Memory B cell (primary cell): ENCODE measurements around the gene STAC3.

Experiments used
- ATAC-seq: fragments of 150-1000 bp; cut with Tn5 transposase; 2 replicates; pipeline ENCODE4 v1.10.0; 2021; ENCODE audit warnings: low read depth, mild to moderate bottlenecking, moderate library complexity
- DNase-seq, 2 donors: peaks; one replicate each; pipeline ENCODE4 v3.0.0; 2022; ENCODE audit warnings: low spot score in 2 of 2
- H3K27ac Mint-ChIP-seq: one replicate; pipeline ENCODE4 v1.8.0; 2022; ENCODE audit warnings: mild to moderate bottlenecking, moderate library complexity, mixed read lengths
- H3K27me3 Mint-ChIP-seq: one replicate; pipeline ENCODE4 v1.8.0; 2022; ENCODE audit warnings: mixed read lengths
- H3K36me3 Mint-ChIP-seq: one replicate; pipeline ENCODE4 v1.8.0; 2022; ENCODE audit warnings: mild to moderate bottlenecking, mixed read lengths
- H3K4me1 Mint-ChIP-seq: one replicate; pipeline ENCODE4 v1.8.0; 2022; ENCODE audit warnings: mixed read lengths
- H3K4me3 Mint-ChIP-seq: one replicate; pipeline ENCODE4 v1.8.0; 2022; ENCODE audit warnings: mild to moderate bottlenecking, moderate library complexity, mixed read lengths
- H3K9me3 Mint-ChIP-seq: one replicate; pipeline ENCODE4 v1.8.0; 2022; ENCODE audit warnings: mixed read lengths

STAC3 gene

DNA sequence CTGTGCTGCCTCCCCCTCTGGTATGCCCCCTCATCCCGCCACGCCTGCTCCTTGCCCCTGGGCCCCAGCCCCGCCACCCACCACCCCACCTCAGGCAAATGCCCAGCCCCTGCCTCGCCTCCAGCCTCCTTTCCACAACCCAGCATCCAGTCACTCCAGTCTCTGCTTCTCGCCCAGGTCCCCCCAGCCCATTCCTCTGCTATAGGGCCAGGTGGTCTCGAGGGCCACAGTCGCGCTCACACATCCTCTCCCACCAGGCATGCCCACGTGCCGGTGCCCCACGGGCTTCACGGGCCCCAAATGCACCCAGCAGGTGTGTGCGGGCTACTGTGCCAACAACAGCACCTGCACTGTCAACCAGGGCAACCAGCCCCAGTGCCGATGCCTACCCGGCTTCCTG, 40.5 kb downstream of the STAC3 start:
- no peak overlapping the region for H3K27ac Mint-ChIP-seq
- H3K4me3 Mint-ChIP-seq = no peak overlapping the region
- no peaks in the 10 kb centered on the region for H3K9me3 Mint-ChIP-seq
- H3K4me1 Mint-ChIP-seq = peaks cover 23% of the 10 kb centered on the region
- peaks cover 12% of the 10 kb centered on the region for H3K27me3 Mint-ChIP-seq
- ATAC-seq (no peak), DNase-seq (no peak)
- H3K36me3 Mint-ChIP-seq = no peaks in the 10 kb centered on the region

DNA sequence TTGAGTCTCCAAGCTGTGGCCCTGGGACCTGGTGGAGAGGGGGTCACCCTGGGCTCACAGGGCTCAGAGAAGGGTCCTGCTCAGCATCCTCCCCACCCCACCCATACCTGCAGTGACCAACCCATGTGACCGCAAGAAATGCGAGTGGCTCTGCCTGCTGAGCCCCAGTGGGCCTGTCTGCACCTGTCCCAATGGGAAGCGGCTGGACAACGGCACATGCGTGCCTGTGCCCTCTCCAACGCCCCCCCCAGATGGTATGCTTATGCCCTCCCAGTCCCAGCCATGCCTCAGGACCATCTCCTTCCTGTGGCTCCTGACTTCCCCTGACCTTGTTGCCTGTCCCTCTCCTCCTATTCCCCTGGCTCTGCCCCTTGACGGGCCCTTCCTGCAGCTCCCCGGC, 41.1 kb downstream of the STAC3 start:
- Mint-ChIP-seq H3K4me3 (no peak overlapping the region), H3K4me1 (peaks cover 18% of the 10 kb centered on the region), H3K27me3 (peaks cover 10% of the 10 kb centered on the region), H3K9me3 (no peaks in the 10 kb centered on the region), H3K27ac (no peak overlapping the region), H3K36me3 (no peaks in the 10 kb centered on the region)
- no peak for DNase-seq
- no peak for ATAC-seq

DNA sequence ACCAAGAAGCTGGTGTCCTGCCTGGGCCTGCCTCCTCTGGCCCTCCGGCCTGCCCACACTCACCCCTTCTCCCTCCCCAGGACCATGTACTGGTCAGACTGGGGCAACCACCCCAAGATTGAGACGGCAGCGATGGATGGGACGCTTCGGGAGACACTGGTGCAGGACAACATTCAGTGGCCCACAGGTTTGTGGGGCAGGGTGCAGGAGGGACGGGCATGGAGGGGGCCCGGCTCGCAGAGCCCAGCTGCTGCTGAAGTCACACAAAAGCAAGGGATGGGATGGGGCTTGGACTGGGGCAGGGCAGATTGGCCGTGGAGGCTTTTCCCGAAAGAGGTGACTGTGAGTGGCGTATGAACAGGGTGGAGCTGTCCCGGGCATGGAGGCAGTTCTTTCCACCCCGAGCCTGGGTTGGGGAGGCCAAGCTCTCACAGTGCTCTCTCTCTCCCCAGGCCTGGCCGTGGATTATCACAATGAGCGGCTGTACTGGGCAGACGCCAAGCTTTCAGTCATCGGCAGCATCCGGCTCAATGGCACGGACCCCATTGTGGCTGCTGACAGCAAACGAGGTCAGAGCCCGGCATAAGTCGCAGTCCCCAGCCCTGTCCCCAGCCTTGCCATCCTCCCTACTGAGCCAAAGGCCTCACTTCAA, 42.2 kb downstream of the STAC3 start:
- no peaks in the 10 kb centered on the region for H3K9me3 Mint-ChIP-seq
- ATAC-seq (no peak), DNase-seq (no peak)
- H3K27me3 Mint-ChIP-seq = peaks cover 5% of the 10 kb centered on the region
- peaks cover 8% of the 10 kb centered on the region for H3K4me1 Mint-ChIP-seq
- H3K4me3 Mint-ChIP-seq = no peak overlapping the region
- no peak overlapping the region for H3K27ac Mint-ChIP-seq
- no peaks in the 10 kb centered on the region for H3K36me3 Mint-ChIP-seq

DNA sequence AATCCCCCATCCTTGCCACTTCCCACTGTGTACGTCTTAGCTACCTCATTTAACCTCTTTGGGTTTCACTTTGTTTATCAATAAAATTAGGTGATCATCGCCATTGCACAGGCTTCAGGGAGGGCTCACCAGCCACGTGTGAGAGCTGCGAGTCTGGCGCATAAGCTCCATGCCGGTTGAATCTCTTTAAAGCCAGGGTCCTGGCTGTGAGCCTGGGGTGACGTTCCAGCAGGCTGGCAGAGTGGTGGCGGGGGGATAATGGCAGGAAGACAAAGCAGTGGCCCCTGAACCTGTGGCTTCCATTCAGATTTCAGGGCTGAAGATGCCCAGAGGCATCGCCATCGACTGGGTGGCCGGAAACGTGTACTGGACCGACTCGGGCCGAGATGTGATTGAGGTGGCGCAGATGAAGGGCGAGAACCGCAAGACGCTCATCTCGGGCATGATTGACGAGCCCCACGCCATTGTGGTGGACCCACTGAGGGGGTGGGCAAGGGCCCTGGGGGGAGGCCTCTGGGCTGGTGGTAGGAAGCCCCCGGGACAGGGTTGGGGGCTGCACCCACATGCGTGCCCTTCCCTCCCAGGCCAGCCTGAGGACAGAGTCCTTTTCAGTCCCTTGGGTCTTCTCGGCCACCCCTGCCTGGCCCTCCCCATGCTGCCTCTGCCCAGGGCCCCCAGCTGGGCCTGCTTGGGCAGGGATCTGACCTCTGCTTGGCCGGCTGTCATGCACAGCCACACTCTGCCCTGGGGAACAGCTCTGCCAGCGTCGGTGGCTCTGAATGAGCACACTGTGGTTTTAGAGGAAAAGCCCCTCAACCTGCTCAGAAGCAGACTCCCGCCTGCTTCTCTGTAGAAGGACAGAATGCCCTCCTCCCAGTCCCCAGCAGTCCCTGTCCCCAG, 43.0 kb downstream of the STAC3 start:
- no peak for ATAC-seq
- H3K27me3 Mint-ChIP-seq = peaks cover 5% of the 10 kb centered on the region

GRCh38 chr12:57205931-57206330, 45.1 kb downstream of the STAC3 start:
- no peaks in the 10 kb centered on the region for H3K36me3 Mint-ChIP-seq
- no peak overlapping the region for H3K4me3 Mint-ChIP-seq
- no peak for ATAC-seq
- H3K27me3 Mint-ChIP-seq = peaks cover 8% of the 10 kb centered on the region
- no peaks in the 10 kb centered on the region for H3K9me3 Mint-ChIP-seq
- H3K4me1 Mint-ChIP-seq = peaks cover 2% of the 10 kb centered on the region
- no peak for DNase-seq
- H3K27ac Mint-ChIP-seq = no peak overlapping the region

More for the DNA sequence above, 43.0 kb downstream of the STAC3 start:
- Mint-ChIP-seq H3K9me3 (no peaks in the 10 kb centered on the region), H3K36me3 (no peaks in the 10 kb centered on the region), H3K27ac (no peak overlapping the region), H3K4me3 (no peak overlapping the region), H3K4me1 (peaks cover 2% of the 10 kb centered on the region)
- DNase-seq = no peak

DNA sequence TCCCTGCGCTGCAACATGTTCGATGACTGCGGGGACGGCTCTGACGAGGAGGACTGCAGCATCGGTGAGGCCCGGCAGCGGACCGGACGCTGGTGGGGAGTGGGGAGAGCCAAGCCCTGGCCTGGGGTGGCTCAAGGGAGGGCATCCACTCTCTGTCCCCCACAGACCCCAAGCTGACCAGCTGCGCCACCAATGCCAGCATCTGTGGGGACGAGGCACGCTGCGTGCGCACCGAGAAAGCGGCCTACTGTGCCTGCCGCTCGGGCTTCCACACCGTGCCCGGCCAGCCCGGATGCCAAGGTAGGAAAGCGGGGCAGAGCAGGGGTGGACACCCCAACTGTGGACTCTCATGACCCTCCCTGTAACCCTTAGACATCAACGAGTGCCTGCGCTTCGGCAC, 45.8 kb downstream of the STAC3 start:
- ATAC-seq (no peak), DNase-seq (no peak)
- no peaks in the 10 kb centered on the region for H3K9me3 Mint-ChIP-seq
- H3K27ac Mint-ChIP-seq = no peak overlapping the region
- H3K4me1 Mint-ChIP-seq = no peaks in the 10 kb centered on the region
- peaks cover 5% of the 10 kb centered on the region for H3K27me3 Mint-ChIP-seq
- no peak overlapping the region for H3K4me3 Mint-ChIP-seq
- no peaks in the 10 kb centered on the region for H3K36me3 Mint-ChIP-seq

- DNase-seq = no peak
- Mint-ChIP-seq H3K27me3 (peaks cover 5% of the 10 kb centered on the region), H3K36me3 (no peaks in the 10 kb centered on the region), H3K9me3 (no peaks in the 10 kb centered on the region), H3K27ac (no peak overlapping the region), H3K4me1 (no peaks in the 10 kb centered on the region), H3K4me3 (no peak overlapping the region)
- no peak for ATAC-seq
Measured at GRCh38 chr12:57204454-57204853, 46.5 kb downstream of the STAC3 start.

- no peak overlapping the region for H3K27ac Mint-ChIP-seq
- H3K9me3 Mint-ChIP-seq = no peaks in the 10 kb centered on the region
- no peaks in the 10 kb centered on the region for H3K36me3 Mint-ChIP-seq
- no peak overlapping the region for H3K4me3 Mint-ChIP-seq
- H3K4me1 Mint-ChIP-seq = no peaks in the 10 kb centered on the region
- no peak for ATAC-seq
- DNase-seq = no peak
- H3K27me3 Mint-ChIP-seq = peaks cover 3% of the 10 kb centered on the region
Measured at GRCh38 chr12:57203791-57204190, 47.2 kb downstream of the STAC3 start.

DNA sequence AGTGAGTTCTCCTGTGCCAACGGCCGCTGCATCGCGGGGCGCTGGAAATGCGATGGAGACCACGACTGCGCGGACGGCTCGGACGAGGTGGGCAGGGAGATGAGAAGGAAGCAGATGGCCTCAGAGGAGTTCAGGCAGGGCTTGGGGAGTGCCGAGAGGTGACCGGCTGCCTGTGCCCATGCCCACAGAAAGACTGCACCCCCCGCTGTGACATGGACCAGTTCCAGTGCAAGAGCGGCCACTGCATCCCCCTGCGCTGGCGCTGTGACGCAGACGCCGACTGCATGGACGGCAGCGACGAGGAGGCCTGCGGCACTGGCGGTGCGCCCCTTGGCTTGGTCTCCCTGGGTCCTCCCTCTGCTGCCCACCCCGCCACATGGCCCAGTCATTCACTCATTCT, 47.8 kb downstream of the STAC3 start:
- Mint-ChIP-seq H3K27me3 (peaks cover 3% of the 10 kb centered on the region), H3K27ac (no peak overlapping the region), H3K4me3 (no peak overlapping the region), H3K36me3 (no peaks in the 10 kb centered on the region), H3K9me3 (no peaks in the 10 kb centered on the region), H3K4me1 (no peaks in the 10 kb centered on the region)
- ATAC-seq (no peak), DNase-seq (no peak)

- no peaks in the 10 kb centered on the region for H3K4me1 Mint-ChIP-seq
- H3K36me3 Mint-ChIP-seq = peaks cover 1% of the 10 kb centered on the region
- H3K4me3 Mint-ChIP-seq = no peak overlapping the region
- DNase-seq (no peak), ATAC-seq (no peak)
- no peak overlapping the region for H3K27ac Mint-ChIP-seq
- no peaks in the 10 kb centered on the region for H3K9me3 Mint-ChIP-seq
- H3K27me3 Mint-ChIP-seq = peaks cover 5% of the 10 kb centered on the region
Measured at GRCh38 chr12:57202321-57202720, 48.7 kb downstream of the STAC3 start.

DNA sequence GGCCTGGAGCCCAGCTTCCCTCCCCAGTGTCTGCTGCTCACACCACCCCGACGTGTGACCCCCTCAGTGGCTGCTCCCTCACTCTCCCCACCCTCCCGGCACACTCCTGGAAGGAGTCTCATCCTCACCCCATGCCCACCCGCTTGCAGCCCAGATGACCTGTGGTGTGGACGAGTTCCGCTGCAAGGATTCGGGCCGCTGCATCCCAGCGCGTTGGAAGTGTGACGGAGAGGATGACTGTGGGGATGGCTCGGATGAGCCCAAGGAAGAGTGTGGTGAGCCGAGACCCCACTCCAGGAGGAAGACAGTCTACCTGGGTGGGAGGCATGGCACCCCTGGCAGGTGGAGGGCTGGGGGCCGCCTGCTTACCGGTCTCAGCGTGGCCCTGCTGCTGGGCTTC, 49.4 kb downstream of the STAC3 start:
- Mint-ChIP-seq H3K27ac (no peak overlapping the region), H3K9me3 (no peaks in the 10 kb centered on the region), H3K27me3 (peaks cover 5% of the 10 kb centered on the region), H3K4me1 (no peaks in the 10 kb centered on the region), H3K4me3 (no peak overlapping the region), H3K36me3 (peaks cover 1% of the 10 kb centered on the region)
- ATAC-seq (no peak), DNase-seq (no peak)

DNA sequence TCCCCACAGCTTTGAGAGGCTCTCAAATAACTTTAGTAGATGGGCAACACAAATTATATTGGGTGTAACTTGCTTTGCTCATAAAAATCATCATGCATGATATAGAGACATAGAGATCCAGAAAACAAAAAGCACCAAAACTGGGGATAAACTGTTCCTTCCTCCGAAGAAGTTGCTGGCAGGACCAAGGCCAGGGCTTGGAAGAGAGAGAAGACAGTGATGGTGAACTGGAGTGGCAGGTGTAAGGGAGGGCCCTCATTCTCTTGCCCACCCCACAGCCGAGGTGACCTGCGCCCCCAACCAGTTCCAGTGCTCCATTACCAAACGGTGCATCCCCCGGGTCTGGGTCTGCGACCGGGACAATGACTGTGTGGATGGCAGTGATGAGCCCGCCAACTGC, 49.8 kb downstream of the STAC3 start:
- Mint-ChIP-seq H3K4me3 (no peak overlapping the region), H3K27ac (no peak overlapping the region), H3K4me1 (no peaks in the 10 kb centered on the region), H3K27me3 (peaks cover 6% of the 10 kb centered on the region), H3K36me3 (peaks cover 1% of the 10 kb centered on the region), H3K9me3 (no peaks in the 10 kb centered on the region)
- DNase-seq = no peak
- no peak for ATAC-seq

DNA sequence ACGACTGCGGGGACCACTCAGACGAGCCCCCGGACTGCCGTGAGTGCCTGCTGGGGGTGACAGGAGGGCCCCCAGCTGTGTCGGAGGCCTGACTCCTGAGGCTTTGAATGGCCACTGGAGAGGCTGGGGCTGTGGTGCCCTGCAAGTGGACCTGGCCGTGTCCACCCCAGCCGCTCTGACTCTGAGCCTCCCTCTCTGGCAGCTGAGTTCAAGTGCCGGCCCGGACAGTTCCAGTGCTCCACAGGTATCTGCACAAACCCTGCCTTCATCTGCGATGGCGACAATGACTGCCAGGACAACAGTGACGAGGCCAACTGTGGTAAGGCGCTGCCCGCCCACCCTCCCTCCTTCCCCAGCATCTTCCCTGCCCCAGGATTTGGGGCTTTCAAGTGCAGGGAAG, 50.5 kb downstream of the STAC3 start:
- Mint-ChIP-seq H3K27ac (no peak overlapping the region), H3K27me3 (peaks cover 6% of the 10 kb centered on the region), H3K36me3 (peaks cover 1% of the 10 kb centered on the region)

DNA sequence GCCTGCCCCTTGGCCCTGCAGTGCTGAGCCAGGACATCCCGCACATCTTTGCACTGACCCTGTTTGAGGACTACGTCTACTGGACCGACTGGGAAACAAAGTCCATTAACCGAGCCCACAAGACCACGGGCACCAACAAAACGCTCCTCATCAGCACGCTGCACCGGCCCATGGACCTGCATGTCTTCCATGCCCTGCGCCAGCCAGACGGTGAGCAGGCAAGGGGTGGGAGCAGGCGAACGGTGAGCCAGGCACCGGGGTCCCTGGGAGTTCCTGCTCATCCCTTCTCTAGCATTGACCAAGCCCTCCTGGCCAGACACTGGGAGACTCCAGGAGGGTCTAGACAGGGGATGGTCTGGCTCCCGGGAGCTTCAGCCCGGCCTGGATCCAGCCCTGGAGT, 51.8 kb downstream of the STAC3 start:
- ATAC-seq (no peak), DNase-seq (no peak)
- Mint-ChIP-seq H3K27ac (no peak overlapping the region), H3K4me3 (no peak overlapping the region), H3K27me3 (peaks cover 6% of the 10 kb centered on the region), H3K4me1 (no peaks in the 10 kb centered on the region), H3K9me3 (no peaks in the 10 kb centered on the region), H3K36me3 (peaks cover 1% of the 10 kb centered on the region)

More for the DNA sequence above, 50.5 kb downstream of the STAC3 start:
- Mint-ChIP-seq H3K4me3 (no peak overlapping the region), H3K4me1 (no peaks in the 10 kb centered on the region), H3K9me3 (no peaks in the 10 kb centered on the region)
- ATAC-seq = no peak
- no peak for DNase-seq

- Mint-ChIP-seq H3K27me3 (peaks cover 6% of the 10 kb centered on the region), H3K4me1 (no peaks in the 10 kb centered on the region), H3K4me3 (no peak overlapping the region), H3K36me3 (peaks cover 1% of the 10 kb centered on the region), H3K27ac (no peak overlapping the region), H3K9me3 (no peaks in the 10 kb centered on the region)
- DNase-seq (no peak), ATAC-seq (no peak)
Measured at GRCh38 chr12:57198329-57198728, 52.7 kb downstream of the STAC3 start.
